SK-N-MC (cell line): ENCODE results near the gene SLCO3A1.

ENCODE experiments used
- EZH2 ChIP-seq: fragments of 200-600 bp; sonication (generic); IDR thresholded peaks from one replicate; pipeline ENCODE4 v1.6.1; 2017; ENCODE audit warnings: antibody characterized with exemption
- POLR2AphosphoS5 ChIP-seq: IDR thresholded peaks from 2 replicates; pipeline ENCODE4 v1.6.1; 2012; ENCODE audit warnings: mild to moderate bottlenecking, low read depth, low read length, borderline replicate concordance

DNA sequence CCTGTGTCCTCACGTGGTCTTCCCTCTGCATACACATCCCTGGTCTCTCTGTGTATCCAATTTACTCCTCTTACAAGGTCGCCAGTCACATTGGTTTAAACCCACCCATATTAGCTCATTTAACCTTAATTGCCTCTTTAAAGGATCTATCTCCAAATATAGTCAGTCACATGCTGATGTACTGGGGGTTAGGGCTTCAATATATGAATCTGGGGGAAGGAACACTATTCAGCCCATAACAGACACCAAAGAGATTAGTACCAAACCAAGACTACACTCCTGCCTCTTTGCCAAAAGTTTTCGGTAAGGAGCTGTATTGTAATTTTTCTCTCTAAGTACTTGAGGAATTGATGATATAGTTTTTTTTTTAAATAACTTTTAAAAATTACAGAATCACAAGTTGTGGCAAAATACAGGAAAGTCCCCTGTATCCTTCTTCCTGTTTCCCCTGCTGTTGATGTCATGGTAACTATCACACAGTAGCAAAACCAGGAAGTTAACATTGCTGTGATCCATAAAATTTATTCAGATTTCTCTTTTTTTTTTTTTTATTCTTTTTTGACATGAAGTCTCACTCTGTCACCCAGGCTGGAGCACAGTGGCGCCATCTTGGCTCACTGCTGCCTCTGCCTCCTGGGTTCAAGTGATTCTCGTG lies 67.8 kb downstream of the SLCO3A1 start:
- TF ChIP-seq POLR2AphosphoS5, result no peak
- no peak for TF ChIP-seq EZH2
